Loucy (cell line): Measurements from ENCODE around the gene DCP1B.

Source experiments
- EZH2phosphoT487 ChIP-seq: fragments of 200-600 bp; IDR thresholded peaks from 2 replicates; pipeline ENCODE4 v1.6.1; 2018; ENCODE audit warnings: antibody characterized with exemption, mild to moderate bottlenecking, moderate library complexity, borderline replicate concordance
- TF ChIP-seq, protein P1 (sequence below): fragments of 200-600 bp; sonication (generic); conservative IDR thresholded peaks from 2 replicates; pipeline ENCODE4 v1.5.1; 2014; ENCODE audit warnings: mild to moderate bottlenecking, antibody characterized with exemption, low read length

GRCh38 chr12:2008677-2009076 is 4.4 kb upstream of the DCP1B start:
- TF ChIP-seq, protein P1, sequence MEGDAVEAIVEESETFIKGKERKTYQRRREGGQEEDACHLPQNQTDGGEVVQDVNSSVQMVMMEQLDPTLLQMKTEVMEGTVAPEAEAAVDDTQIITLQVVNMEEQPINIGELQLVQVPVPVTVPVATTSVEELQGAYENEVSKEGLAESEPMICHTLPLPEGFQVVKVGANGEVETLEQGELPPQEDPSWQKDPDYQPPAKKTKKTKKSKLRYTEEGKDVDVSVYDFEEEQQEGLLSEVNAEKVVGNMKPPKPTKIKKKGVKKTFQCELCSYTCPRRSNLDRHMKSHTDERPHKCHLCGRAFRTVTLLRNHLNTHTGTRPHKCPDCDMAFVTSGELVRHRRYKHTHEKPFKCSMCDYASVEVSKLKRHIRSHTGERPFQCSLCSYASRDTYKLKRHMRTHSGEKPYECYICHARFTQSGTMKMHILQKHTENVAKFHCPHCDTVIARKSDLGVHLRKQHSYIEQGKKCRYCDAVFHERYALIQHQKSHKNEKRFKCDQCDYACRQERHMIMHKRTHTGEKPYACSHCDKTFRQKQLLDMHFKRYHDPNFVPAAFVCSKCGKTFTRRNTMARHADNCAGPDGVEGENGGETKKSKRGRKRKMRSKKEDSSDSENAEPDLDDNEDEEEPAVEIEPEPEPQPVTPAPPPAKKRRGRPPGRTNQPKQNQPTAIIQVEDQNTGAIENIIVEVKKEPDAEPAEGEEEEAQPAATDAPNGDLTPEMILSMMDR = no peak
- TF ChIP-seq EZH2phosphoT487 = no peak
